ENCODE measurements around the gene CST9.
A peak's percentile ranks its signal among the peaks of the same experiment; 100 is the strongest.
"Not testable (repeated sequence)": the region's sequence is repeated elsewhere in the genome, so short reads cannot be mapped to it uniquely, and the experiment has no call there.

Gene CST9

DNA sequence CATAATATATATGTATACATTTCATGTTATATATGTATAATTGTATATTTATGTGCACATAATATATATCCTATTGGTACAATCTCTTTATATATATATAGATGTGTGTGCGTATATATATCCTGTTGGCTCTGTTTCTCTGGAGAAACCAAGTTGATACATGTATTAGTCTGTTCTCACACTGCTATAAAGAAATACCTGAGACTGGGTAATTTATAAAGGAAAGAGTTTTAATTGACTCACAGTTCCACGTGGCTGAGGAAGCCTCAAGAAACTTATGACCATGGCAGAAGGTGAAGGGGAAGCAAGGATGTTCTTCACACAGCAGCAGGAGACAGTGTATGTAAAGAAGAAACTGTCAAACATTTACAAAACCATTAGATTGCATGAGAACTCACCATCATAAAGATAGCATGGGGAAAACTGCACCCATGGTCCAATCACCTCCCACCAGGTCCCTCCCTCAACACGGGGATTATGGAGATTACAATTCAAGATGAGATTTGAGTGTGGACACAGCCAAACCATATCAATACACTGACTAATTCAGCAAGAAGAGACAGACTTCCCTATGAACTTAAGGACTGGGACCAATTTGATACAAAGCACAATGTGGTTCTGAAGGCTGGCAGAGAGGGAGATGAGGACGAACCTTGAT, 18.1 kb upstream of the CST9 start:
- DNase-seq (ENCODE audit: low read depth, low spot score): no peak

DNA sequence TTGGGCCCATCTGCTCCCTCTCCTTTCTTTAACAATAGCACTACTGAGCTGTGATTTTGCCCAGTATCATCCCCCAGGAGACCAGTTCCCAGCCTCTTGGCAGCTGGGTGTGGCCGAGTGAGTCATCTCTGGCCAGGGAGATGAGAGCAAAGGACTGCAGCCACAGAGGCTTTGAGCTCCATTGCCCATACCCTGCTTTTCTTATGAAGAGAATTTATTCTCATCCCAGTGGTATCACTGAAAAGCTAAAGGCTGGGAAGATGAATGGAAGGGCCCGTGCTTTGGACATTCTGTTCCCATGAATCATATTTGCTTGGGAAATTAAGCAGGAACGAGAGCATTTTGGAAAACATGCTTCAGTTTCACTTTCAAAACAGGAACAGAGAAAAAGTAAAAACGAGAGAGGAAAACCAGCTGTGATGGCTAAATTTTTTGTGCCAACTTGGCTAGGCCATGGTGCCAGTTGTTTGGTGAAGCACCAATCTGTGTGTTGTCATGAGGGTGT, 17.2 kb upstream of the CST9 start:
- peak; percentile 83 for DNase-seq (ENCODE audit: low read depth, low spot score)

DNA sequence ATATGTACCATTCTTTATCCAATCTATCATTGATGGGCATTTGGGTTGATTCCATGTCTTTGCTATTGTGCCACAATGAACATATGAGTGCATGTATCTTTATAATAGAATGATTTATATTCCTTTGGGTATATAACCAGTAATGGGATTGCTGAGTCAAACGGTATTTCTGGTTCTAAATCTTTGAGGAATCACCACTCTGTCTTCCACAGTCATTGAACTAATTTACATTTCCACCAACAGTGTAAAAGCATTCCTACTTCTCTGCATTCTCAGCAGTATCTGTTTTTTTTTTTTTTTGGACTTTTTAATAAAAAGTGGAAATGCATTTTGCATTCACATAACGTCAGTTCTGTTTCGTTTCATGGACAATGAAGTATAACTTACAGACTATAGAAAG, 16.7 kb upstream of the CST9 start:
- not testable (repeated sequence) for DNase-seq (ENCODE audit: low read depth, low spot score)

DNA sequence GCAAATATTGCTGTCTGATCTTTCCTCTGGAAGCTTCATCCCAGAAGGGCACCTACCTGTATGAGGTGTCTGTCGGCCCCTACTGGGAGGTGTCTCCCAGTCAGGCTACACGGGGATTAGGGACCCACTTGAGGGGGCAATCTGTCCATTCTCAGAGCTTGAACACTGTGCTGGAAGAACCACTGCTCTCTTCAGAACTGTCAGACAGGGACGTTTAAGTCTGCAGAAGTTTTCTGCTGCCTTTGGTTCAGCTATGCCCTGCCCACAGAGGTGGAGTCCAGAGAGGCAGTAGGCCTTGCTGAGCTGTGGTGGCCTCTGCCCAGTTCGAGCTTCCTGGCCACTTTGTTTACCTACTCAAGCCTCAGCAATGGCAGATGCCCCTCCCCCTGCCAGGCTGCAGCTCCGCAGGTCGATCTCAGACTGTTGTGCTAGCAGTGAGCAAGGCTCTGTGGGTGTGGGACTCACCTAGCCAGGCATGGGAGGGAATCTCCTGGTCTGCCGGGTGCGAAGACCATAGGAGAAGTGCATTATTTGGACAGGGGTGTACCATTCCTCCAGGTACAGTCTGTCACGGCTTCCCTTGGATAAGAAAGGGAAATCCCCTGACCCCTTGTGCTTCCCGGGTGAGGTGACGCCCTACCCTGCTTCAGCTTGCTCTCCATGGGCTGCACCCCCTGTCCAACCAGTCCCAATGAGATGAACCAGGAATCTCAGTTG, 15.1 kb upstream of the CST9 start:
- DNase-seq (ENCODE audit: low read depth, low spot score): not testable (repeated sequence)

DNA sequence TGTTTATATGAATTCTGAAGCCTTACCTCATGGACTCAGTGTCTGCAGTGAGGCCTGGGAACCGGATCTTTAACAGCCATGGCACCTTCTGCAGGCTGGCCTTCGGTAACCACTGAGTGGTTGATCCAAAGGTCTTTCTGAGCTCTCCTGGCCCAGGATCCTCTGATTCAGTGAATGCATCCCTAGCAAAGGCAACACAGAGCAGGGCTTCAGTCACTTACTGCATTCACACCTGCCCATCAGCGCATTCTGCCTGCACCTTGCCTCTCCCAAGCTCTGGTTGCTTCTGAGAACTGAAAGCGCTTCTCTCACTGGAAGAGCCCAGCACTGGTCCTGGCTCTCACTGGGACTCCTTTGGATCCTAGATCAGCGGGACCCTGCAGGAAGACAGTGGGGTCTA, 8.4 kb upstream of the CST9 start:
- no peak for DNase-seq (ENCODE audit: low read depth, low spot score)

DNA sequence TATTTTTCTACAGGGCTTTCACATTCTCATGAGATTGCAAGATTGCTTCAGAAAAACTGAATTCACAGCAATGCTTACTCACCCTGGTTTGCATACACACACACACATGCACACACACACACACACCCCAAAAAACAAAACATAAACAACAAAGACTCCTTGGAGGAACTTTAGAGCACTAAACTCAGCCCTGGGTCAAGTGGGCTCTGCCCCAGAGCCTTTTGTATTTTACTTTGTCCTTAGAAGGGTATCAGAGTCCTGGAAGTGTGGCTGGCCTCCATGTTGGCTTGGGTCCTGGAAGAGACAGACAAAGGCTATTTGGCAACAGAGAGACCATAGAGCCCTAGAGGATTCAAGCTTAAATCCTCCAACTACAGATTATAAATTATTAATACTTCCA, 8.0 kb upstream of the CST9 start:
- no peak for DNase-seq (ENCODE audit: low read depth, low spot score)

DNA sequence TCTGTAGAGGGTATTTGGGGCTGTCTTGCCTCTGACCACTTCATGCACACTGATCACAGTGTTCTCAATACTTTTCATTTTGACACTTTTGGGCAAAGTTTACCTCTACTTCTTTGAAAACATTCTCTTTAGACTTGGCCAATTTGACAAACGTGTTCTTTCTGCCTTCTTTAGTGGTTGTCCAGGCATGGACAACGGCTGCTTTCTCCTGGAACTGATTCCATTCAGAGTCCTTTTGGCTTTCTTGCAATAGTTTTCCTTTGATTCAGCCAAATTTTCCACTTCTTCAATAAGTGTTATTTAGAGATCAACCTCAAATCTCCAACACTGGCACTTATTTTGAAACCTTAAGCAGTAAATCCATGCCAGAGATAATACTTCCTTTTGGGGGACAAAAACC, 6.7 kb upstream of the CST9 start:
- DNase-seq (ENCODE audit: low read depth, low spot score): no peak

DNA sequence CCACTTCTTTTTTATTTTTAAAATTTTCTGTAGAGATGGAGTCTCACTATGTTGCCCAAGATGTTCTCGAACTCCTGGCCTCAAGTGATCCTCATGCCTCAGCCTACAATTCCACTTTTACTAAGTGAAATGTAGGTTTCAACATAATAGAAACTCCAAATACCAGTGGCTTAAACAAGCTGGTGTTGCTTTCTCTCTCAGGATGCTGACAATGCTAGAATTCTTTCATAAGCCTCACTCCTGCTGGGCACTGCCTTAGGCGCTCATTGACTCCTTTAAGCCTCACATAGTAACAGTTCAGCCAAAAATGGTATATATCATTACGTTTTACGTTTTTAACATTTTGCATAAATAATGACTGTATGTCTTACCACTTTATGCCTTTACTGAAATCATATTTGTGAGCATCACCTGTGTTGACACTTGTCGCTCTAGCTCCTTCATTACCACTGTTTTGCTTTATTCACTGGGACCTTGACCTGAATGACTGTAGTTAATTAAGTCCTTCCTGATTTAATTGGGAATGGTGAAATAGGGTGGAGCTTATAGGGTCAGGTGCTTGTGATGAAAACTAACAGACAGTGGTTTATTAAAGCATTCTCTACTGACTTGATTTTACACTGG, 3.9 kb upstream of the CST9 start:
- no peak for DNase-seq (ENCODE audit: low read depth, low spot score)

DNA sequence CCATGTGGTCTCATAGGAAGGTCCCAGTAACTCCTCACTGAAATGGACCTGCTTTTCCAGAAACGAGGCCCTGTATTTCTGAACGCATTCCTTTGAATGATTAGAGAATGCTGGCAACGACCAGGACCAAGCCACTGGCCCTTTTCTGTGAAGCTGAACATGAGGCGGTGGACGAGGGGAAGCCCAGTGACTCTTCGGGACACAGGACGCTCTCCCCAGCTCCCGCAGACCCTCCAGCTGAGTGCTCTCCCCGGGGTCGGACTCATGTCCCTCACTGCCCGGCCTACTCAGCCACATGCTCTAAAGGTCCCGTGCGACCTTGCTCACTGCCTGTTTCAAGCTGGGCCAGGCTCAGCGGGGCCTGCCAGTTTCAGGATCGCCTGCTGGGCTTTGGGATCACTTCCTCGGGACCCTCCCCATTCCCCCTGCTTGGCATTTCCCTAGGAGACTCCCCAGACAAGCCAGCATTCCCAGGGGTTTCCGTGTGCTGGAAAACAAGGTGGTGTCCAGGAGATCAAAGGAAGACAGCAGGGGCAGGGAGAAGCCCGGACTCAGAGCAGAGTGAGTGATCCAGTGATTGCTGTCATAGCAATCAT, 2.6 kb upstream of the CST9 start:
- DNase-seq (ENCODE audit: low read depth, low spot score): no peak

DNA sequence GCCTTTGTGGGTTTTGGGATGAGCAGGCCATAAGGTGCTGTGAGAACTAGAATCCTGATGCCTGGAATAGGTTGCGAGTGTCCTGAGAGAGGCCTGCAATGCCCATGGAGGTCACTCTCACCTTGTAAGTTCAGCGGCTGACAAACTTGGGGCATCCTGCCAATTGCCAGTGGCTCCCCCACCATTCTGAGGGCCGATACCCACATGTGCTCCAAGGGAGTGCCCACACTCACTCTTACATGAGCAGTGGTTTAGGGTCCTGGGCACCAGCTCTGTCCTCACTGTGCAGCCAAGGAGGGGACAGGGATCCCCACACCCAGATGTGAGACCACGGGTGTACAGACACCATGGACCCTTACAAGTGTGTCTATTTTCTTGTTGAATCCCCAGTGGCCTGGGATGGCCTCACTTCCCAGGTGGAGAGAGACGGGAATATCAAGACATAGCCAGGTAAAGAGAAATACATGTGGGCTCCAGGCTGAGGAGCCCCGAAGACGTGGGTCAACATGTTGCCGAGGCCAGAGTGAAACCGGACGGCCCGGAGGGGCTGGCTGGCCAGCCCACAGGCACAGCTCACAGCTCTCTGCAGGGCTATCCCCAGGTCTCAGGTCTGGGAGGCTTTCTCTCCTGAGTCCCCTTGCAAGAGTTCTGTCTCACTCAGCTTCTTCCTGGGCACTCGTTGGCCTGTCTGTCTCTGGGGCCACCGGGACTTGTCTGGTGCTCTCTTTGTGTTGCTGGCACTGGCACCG, 2.0 kb upstream of the CST9 start:
- no peak for DNase-seq (ENCODE audit: low read depth, low spot score)

DNA sequence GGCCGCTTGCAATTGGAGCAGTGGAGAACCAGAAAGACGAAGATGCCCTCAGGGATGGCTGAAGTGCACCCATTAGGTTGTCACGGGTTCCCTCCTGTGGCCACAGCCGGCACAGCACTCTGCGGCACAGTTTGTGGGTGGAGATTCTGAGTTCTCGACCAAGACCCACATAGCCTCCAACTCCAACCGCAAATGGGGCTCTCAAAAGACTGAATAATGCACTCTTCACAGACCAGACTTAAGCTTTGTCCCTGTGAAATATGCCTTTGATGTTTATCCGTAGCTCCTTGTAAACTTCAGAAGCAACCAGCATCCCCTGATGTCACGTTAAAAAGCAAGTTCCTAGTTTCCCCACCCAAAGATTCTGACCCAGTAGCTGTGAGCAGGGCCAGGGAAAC, 934 bp upstream of the CST9 start:
- no peak for DNase-seq (ENCODE audit: low read depth, low spot score)

DNA sequence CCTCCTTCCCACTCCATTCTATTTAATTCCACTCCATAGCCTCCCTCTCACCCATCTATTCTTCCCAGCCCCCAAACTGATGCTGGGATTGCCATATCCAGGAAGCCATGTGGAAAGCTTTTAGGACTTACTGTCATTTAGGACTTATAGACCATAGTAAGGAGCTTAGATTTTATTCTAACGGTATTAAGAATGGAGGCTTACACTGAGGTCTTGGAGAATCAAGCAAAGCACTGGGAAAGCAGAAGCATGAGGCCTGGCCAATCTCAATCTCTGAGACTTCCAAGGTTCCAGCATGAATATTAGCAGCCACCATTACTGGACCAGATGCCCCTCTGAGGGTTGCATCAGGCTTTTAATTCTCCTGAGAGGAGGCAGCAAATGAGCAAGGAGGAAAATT, 1.4 kb downstream of the CST9 start:
- DNase-seq (ENCODE audit: low read depth, low spot score): no peak

DNA sequence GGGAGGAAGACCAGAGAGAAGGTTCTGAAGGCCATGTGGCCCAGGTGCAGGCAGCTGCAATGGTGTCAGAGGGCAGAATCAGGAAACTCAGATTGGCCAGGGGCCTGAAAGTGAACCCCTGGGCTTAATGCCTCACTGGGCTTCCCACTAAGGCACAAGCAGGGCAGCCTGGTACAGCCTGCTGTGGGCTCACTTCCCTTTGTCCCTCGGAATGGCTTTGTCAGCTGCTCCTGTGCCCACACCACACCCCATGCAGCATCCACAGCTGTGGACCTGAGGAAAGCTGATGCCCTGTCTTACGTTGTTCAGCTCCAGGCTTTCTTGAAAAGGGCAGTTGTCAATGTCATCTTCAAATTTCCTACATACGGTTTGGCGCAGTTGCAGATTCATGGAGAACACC, 2.4 kb downstream of the CST9 start:
- no peak for DNase-seq (ENCODE audit: low read depth, low spot score)

DNA sequence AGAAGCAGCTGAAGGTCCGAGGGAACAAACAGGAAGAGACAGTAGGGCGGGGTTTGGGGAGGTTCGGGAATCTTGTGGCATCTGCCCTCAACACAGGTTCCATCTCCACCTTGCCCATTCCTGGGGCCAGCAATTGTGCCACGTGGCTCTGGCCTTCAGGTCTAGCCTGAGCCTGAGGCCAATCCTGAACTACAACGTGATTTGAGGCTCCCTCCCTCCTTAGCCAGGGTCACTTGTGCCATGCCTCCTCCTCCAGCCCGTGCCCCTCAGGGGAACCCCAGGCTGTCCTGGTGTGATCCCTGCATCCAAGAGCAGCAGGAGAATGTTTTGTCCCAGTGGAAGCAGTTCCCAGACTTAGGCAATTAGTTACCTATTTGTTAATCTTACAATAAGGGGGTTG, 3.0 kb downstream of the CST9 start:
- no peak for DNase-seq (ENCODE audit: low read depth, low spot score)

DNA sequence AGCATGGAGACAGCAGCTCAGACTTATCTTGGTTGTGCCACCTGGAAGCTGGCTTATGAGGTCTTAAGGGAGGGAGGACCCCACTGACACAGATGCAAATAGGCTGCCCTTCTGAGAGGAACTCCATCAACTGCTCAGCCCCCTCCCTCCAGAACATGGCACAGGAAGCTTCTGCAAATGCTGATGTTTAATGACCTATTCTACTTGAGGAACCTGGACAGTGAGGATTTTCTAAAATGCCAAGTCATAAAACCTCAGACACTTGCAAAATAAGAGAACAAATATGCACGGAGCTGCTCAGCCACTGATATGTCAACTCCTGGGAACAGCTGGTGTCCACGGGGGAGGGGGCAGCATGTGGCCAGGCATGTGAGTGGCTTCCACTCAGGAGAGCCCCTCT, 3.5 kb downstream of the CST9 start:
- no peak for DNase-seq (ENCODE audit: low read depth, low spot score)

DNA sequence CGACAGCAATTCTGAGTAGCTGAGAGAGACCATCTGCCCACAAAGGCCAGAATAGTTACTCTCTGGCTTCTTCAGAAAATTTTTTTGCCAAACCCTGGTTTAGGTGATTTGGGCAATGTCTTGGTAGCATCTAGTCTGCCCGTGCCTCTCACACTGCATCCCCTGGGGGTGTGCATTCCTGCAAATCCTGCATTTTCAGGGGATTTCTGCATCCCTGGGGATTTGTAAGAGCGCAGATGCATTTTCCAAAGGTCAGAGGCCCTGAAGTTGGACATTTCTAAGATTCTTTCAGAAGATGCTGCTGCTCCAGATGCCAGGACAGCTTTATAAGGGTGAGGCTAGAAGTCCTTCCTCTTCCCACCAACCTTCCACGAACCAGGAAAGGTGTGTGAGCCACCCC, 4.0 kb downstream of the CST9 start:
- no peak for DNase-seq (ENCODE audit: low read depth, low spot score)

DNA sequence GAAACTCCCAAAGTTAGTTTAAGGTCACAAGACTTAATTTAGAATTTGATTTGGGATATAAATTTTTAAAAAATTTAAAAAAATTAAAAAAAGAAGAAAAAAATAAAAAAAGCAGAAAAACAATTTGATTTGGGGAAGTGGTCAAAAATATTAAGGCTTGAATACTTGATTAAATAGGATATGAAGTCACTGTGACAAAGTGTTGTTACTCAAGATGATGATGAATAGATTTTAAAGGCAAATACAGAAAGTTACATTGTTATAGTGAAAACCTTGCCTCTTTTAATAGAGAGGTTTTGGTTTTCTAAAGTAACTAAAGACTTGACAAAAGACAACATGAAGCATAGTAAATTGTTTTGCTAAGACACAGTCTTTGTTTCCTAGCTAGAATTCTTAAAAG, 7.2 kb downstream of the CST9 start:
- DNase-seq (ENCODE audit: low read depth, low spot score): no peak

DNA sequence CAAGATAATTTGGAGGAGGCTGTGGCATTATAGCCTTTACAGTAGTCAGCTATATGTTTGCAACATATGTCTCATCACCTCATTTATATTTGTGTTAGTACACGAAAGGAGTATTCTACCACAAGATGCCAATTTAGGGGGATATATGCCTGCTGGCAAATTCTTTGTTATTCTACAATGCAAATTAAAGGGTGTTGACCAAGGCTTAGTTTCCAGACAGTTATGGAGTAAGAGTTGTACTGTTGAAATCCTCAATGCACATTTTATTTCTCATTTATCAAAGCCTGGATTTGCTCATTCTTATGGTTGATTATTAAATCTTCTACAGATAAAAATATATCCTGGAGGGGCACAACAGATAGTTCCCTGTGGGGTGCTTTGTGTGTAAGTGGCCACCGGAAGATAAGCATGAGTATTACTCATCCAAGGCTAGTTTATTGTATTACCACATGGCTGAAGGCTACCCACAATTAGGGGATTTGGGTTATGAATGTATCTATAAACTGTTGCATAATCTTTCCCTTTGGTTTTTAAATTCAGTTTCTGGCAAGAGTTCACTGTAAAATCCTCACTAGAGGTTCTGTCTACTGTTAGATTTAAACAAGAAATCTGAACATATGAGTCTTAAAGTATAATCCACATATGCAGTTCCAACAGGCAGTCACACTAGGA, 9.0 kb downstream of the CST9 start:
- DNase-seq (ENCODE audit: low read depth, low spot score): no peak

DNA sequence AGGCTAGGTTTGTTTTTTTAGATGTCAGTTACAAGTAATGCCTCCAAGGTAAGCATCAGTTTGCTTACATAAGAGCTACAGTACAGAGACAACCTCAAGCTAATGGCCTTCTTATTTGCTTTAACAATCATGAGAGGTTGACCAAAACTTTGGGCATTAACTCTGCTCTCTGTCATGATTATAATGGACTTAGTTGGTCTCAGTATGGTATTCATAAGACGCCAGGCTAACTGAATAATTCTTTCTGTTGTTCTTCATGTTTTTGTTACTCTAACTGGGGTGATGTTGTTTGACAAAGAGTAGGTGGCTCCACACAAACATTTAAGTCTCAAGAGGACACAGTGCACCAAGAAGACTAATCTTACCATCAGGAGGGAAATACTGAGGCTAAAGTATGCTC, 9.8 kb downstream of the CST9 start:
- DNase-seq (ENCODE audit: low read depth, low spot score): no peak

DNA sequence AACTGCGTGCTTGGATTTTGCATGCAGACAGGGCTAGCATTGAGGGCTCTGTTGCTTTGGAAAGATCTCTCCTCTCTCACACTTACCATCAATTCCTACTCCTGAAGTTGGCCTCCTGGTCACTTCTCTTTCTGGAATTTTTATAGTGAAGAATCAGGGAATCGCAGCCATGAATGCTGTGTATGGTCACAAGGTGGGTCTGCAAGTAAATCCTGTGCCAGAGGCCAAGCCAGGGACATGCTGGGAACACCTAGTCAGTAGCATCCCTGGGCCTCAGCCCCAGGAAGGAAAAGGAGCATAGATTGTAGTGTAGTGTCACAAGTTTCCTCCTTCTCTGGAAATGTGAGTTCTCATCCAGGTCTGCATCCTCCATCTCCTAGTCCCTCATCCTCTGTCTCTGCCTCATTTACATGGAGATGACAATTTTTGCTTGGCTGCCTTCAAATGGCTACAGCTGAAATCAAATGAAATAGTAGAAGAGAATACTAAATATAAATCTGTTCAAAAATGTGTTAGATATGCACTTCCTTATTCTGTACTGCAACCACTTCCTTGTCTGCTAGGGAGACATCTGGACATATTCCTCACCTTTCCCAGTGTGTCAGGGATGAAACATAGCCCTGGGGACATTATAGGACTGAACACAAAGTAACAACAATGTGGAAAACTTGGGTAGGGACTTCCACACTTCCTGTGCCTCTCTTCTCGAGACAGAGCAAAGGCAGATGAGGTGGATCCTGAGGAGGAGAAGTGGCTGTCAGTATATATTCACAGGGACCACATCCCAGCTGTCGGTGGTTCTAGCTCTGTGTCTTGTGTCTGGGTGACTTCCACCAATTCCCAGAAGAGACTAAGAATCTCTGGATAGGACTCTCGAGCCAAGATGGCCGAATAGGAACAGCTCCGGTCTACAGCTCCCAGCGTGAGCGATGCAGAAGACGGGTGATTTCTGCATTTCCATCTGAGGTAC, 17.0 kb downstream of the CST9 start:
- DNase-seq (ENCODE audit: low read depth, low spot score): no peak

All from smooth muscle cell of the brain vasculature (primary cell).